Endometrial microvascular endothelial cells (primary cell): ENCODE measurements around the gene FAM20A. TPM values are rescaled to one million over a fixed set of nuclear protein-coding genes. Genes with fewer than 3 reads are reported as not detected.
"Not testable (repeated sequence)": the region's sequence is repeated elsewhere in the genome, so short reads cannot be mapped to it uniquely, and the experiment has no call there.

Experiments
- in situ Hi-C: cut with HindIII; loops from 2 replicates; pipeline ENCODE4 v1.10.0; 2017; ENCODE audit warnings: low sequenced_read_pairs, low pct_unique_long_range_greater_than_20kb; ENCODE audit errors: inconsistent ontology term
- total RNA-seq: library from RNA; depleted of rRNA; stranded (reverse); fragments of >200 nt; gene quantifications from one replicate; pipeline ENCODE4 v1.2.3, GENCODE V29; 2015; ENCODE audit errors: inconsistent ontology term

The FAM20A gene
- total RNA-seq, 1 donor from 2014 or later: not detected

DNA sequence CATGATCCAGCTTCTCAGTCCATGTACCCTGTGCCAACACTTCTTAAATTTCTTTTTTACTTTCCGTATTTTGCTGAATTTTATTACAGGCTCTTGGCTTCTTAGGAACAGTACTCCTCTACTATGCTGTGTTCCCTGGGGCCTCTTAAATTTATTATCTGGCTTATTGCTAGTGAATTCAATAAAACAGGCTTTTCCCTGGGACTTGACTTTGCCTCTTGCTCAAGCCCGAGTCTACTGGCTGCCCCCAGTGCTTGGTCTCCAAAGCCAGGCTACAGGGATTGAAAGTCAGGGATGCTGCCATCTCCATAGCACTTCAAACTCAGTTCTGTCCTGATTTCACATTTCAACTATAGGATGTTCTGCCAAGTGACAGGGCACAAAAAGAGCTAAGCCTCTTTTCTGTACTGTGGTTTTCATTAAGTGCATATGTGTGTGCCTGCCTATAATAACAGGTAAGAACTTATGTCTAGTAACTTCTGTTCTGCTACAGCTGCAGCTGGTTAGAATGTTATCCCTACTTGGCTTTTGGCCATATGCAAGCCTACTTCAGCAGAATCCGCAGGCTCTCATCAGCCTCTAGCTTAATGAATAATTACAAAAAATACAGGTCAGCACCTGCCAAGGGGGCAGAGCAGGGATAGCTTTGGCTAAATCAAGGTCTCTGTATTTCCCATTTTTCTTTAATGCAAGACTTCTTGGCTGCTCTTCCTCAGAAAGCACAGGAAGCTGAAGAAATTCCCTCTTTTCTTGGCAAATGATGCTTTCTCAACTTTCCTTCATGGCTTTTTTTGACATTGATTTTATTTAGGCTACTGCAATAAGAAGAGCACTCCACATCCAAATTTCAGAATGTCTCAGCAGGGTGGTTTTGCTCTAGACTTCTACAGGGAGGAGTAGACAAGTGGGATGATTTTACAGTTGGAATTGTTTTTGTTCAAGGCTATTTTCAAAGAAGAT lies 8.2 kb downstream of the FAM20A start:
- in situ Hi-C loops: no loop called here

- in situ Hi-C loops: no loop called here
Measured at GRCh38 chr17:68592009-68592408, 9.2 kb downstream of the FAM20A start.

- in situ Hi-C loops: no loop called here
Measured at GRCh38 chr17:68591583-68591982, 9.6 kb downstream of the FAM20A start.

- in situ Hi-C loops: no loop called here
Measured at GRCh38 chr17:68589086-68589485, 12.1 kb downstream of the FAM20A start.

- in situ Hi-C loops: no loop called here
Measured at GRCh38 chr17:68588362-68588761, 12.8 kb downstream of the FAM20A start.

GRCh38 chr17:68587847-68588246 lies 13.3 kb downstream of the FAM20A start:
- in situ Hi-C loops: no loop called here

DNA sequence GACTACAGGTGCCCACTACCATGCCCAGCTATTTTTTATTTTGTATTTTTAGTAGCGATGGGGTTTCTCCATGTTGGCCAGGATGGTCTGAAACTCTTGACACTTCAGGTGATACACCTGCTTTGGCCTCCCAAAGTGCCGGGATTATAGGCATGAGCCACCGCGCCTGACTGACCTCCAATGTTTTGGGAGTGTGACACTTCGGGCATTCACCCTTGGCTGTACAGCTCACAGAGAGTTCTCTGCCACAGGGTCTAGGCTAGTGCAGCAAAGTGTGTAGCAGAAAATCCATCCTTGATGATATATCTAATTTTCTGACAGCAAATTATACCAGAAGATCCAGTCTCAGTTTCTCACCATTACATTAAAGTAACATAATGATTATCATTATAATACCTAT lies 14.1 kb downstream of the FAM20A start:
- in situ Hi-C loops: no loop called here

DNA sequence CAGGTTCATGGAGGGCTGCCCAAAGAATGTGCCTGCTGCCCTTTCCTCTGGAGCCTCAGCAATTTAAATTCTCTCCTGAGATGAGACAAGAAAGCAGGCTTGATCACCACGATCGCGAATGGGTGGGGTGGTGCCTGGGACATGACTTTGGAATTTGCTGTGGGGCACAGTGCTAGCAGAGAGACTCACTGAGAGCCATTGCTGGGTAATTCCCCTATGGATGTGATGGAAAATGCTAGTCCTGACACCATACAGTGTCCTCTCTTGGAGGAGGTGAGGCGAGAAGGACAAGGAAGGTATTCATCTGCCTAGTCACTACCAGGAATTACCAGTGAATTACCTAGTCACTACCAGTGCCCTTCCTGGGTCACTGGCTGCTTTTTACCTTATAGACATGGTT lies 15.5 kb downstream of the FAM20A start:
- in situ Hi-C loops: no loop called here

GRCh38 chr17:68584581-68585303 lies 16.4 kb downstream of the FAM20A start:
- in situ Hi-C loops: no loop called here

DNA sequence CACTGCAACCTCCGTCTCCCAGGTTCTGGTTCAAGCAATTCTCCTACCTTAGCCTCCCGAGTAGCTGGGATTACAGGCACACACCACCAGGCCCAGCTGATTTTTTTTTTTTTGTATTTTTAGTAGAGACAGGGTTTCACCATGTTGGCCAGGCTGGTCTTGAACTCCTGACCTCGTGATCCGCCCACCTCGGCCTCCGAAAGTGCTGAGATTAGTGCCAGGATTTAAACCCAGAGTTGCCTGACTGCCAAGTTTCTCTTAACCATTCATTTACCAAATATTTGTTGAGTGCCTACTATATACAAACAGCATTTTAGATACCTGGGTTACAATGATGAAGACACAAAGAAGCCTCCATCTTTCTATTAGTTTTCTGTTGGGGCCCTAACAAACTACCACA lies 18.3 kb downstream of the FAM20A start:
- in situ Hi-C loops: not testable (repeated sequence)

- in situ Hi-C loops: no loop called here
Measured at GRCh38 chr17:68581863-68582645, 19.1 kb downstream of the FAM20A start.

DNA sequence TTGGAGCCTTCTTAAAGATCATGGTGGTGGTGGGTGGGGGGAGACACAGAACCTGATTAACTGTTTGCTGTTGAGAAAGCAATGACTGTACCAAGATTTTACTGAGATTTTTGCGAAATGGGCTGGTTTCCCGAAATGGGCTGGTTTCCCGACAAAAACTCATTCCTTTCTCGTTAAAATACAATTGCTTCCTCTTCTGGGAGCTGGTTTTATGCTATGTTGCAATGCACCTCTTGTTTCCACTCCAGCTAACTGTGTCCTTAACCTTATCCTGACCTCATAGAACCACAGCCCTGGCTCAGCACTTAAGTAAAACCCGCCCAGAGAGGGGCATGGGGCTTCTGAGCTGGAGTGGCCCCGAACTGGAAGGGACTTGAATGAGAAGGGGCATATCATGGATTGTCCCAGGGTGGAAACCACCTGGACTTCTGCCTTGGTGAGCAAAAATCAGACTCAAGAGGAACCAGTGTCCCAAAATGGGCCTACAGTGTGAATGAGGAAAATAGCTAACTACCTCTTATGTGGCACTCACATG lies 20.9 kb downstream of the FAM20A start:
- in situ Hi-C loops: no loop called here

DNA sequence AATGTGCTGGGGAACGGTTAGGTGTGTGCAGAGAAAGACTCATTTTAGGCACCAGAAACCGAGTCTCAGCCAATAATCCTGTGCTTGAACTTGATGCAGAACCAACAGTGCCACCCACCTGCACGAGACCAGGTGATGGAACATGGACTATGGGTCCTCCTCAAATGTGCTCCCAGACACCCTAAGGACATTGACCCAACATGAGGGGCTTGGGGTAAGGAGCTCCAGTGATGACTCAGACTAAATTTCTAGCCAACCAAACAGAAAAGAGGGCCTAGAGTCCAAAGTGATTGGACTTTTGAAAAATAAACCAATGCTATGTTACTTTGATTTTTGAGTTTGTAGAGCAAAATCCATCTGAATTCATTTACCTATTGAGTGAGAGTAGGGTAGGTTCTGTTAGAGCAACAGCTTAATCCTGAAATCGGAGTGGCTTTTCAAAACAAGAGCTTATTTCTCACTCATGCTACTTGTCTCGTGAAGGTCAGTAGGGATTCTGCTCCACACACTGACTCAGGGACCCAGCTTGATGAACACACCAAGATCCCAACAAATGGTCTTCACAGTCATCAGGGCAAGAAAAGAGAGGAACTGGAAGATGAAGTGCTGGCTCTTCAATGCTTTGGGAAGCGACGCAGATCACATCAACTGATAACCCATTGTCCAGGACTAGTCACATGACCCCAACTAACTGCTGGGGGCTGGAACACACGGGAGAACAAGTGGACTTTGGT lies 21.8 kb downstream of the FAM20A start:
- in situ Hi-C loops: no loop called here

DNA sequence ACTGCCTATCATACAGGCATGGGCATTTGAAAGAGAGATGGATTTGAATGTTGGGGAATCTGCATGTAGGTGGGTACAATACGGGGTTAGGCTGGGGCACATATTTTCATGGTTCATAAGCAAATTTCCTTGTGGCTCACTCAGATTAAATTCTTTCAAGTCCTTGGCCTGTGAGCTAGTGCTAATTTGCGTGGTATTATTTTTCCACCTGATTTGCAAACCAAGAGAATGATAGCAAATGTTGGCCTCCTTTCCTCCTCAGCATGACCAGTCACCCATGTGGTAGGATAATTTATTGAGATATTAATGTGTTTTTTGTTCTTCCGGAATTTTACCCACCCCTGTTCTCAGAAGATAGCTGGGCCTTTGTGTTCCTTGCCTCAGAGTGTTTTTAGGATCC lies 22.9 kb downstream of the FAM20A start:
- in situ Hi-C loops: no loop called here

GRCh38 chr17:68577497-68577821 lies 23.7 kb downstream of the FAM20A start:
- in situ Hi-C loops: no loop called here

DNA sequence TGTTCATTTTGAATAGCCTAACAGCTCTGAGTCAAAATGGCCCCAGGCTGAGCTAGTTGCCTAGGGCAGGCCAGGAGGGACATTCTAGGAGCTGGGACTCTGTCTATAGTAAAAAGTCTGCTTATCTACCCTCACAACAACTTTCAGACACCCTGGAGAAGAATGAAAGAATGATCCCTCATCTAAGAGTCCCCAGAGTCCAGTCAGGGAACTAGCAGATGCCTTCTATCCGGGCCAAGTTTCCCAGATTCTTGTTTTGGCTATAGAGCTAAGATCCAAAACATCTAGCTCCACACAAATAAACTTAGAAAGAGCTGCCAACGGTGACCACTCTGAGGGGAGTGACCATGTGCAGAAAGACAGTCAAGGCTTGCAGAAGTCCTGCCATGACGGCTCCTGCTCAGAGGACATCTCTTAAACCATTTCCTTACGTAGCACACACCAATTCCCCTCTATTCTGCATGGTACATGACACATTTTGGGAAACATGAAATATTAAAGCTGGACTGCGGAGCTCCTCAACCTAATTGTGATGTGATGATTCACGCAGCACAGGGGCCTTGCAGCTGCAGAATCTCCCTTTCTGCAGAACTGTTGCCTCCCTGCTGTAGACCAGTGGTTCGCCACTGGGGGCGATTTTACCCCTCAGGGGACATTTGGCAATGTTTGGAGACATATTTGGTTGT lies 24.2 kb downstream of the FAM20A start:
- in situ Hi-C loops: no loop called here

DNA sequence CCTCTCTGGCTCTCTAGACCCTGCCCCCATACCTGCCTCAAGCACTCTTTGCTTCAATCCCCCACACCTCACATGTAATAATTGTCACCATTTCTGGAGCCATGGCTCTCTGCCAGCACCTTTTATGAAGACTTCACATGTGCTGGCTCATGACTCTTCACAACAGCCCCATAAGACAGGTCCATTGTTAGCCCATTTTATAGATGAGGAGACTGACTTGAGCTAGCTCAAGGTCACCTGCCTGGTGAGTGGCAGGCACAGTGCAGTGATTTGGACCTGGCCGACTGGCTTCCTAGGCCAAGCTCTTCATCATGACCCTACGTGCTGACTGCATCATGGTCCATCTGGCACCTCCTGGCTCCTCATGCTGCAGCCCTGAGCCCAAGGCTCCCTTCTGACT lies 25.0 kb downstream of the FAM20A start:
- in situ Hi-C loops: no loop called here

- in situ Hi-C loops: no loop called here
Measured at GRCh38 chr17:68573338-68573737, 27.8 kb downstream of the FAM20A start.
